ENCODE measurements around the gene RNF144A. TPM values are rescaled to one million over a fixed set of nuclear protein-coding genes. Genes with fewer than 3 reads are reported as not detected.

The RNF144A gene
- total and polyA plus RNA-seq, 2 experiments from 2014 or later: 2.8 to 14.7 TPM

DNA sequence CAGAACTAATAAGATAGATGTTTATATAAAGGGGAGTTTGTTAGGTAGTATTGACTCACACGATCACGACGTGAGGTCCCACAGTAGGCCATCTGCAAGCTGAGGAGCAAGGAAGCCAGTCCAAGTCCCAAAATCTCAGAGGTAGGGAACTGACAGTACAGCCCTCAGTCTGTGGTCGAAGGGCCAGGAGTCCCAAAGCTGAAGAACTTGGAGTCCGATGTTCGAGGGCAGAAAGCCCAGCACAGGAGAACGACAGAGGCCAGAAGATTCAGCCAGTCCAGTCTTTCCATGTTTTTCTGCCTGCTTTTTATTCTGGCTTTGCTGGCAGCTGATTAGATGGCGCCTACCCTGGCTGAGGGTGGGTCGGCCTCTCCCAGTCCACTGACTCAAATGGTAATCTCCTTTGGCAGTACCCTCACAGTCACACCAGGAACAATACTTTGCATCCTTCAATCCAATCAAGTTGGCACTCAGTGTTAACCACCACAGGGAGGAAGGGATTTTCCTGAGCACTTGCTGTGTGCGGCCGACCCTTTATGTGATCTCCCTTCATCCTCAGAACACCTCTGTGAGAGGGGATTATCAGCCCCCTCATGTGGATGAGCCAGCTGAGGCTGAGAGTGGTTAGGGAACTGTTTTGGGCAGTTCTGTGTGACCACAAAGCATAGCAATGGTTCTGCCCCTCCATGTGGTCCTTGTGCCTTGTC lies 78.3 kb downstream of the RNF144A start (continued):
- TF ChIP-seq, protein P1, sequence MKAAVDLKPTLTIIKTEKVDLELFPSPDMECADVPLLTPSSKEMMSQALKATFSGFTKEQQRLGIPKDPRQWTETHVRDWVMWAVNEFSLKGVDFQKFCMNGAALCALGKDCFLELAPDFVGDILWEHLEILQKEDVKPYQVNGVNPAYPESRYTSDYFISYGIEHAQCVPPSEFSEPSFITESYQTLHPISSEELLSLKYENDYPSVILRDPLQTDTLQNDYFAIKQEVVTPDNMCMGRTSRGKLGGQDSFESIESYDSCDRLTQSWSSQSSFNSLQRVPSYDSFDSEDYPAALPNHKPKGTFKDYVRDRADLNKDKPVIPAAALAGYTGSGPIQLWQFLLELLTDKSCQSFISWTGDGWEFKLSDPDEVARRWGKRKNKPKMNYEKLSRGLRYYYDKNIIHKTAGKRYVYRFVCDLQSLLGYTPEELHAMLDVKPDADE (IDR thresholded peaks at IDR 0.05): no peak
- TF ChIP-seq EZH2phosphoT487 (IDR thresholded peaks at IDR 0.05; ENCODE audit: unreplicated experiment) (no peak), STAT1 (IDR thresholded peaks at IDR 0.05; ENCODE audit: unreplicated experiment) (no peak), ZNF114 (CRISPR knock-in tag; IDR thresholded peaks at IDR 0.05) (no peak), NANOG (IDR thresholded peaks at IDR 0.05; ENCODE audit: borderline replicate concordance) (no peak)
- TF ChIP-seq, protein P2, sequence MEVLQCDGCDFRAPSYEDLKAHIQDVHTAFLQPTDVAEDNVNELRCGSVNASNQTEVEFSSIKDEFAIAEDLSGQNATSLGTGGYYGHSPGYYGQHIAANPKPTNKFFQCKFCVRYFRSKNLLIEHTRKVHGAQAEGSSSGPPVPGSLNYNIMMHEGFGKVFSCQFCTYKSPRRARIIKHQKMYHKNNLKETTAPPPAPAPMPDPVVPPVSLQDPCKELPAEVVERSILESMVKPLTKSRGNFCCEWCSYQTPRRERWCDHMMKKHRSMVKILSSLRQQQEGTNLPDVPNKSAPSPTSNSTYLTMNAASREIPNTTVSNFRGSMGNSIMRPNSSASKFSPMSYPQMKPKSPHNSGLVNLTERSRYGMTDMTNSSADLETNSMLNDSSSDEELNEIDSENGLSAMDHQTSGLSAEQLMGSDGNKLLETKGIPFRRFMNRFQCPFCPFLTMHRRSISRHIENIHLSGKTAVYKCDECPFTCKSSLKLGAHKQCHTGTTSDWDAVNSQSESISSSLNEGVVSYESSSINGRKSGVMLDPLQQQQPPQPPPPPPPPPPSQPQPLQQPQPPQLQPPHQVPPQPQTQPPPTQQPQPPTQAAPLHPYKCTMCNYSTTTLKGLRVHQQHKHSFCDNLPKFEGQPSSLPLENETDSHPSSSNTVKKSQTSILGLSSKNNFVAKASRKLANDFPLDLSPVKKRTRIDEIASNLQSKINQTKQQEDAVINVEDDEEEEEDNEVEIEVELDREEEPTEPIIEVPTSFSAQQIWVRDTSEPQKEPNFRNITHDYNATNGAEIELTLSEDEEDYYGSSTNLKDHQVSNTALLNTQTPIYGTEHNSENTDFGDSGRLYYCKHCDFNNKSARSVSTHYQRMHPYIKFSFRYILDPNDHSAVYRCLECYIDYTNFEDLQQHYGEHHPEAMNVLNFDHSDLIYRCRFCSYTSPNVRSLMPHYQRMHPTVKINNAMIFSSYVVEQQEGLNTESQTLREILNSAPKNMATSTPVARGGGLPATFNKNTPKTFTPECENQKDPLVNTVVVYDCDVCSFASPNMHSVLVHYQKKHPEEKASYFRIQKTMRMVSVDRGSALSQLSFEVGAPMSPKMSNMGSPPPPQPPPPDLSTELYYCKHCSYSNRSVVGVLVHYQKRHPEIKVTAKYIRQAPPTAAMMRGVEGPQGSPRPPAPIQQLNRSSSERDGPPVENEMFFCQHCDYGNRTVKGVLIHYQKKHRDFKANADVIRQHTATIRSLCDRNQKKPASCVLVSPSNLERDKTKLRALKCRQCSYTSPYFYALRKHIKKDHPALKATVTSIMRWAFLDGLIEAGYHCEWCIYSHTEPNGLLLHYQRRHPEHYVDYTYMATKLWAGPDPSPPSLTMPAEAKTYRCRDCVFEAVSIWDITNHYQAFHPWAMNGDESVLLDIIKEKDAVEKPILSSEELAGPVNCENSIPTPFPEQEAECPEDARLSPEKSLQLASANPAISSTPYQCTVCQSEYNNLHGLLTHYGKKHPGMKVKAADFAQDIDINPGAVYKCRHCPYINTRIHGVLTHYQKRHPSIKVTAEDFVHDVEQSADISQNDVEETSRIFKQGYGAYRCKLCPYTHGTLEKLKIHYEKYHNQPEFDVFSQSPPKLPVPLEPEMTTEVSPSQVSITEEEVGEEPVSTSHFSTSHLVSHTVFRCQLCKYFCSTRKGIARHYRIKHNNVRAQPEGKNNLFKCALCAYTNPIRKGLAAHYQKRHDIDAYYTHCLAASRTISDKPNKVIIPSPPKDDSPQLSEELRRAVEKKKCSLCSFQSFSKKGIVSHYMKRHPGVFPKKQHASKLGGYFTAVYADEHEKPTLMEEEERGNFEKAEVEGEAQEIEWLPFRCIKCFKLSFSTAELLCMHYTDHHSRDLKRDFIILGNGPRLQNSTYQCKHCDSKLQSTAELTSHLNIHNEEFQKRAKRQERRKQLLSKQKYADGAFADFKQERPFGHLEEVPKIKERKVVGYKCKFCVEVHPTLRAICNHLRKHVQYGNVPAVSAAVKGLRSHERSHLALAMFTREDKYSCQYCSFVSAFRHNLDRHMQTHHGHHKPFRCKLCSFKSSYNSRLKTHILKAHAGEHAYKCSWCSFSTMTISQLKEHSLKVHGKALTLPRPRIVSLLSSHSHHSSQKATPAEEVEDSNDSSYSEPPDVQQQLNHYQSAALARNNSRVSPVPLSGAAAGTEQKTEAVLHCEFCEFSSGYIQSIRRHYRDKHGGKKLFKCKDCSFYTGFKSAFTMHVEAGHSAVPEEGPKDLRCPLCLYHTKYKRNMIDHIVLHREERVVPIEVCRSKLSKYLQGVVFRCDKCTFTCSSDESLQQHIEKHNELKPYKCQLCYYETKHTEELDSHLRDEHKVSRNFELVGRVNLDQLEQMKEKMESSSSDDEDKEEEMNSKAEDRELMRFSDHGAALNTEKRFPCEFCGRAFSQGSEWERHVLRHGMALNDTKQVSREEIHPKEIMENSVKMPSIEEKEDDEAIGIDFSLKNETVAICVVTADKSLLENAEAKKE (CRISPR knock-in tag; IDR thresholded peaks at IDR 0.05): no peak

DNA sequence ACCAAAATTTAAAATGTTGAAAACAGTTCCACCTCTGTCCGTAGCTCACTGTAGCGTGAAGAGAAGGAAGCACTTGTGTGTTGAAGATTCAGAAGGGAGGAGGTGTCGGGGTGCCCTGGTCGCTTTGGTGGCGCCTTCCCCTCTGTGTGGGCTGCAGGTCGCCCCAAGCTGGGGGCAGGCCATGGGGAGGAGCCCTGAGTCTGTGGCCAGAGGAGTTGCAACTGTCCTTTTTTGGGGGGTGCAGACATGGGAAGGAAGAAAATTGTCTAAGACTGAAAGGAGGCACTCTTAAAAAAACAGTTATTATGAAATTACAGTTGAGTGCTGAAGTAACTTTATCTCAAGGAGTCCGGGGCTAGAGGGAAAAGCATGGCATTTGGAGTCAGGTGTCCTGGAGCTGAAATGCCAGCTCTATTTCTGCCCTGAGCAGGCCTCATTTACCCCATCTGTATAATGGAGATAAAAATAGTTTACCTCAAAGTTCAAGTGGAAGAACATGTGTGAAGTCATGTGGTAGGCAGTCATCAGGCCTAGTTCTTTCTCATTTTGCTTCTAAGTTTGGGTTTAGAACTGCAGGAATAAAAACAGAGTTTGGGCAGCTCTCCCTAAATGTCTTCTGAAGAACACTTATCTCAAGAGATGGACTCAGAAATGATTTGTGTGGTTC lies 82.1 kb downstream of the RNF144A start:
- Mint-ChIP-seq H3K9me3 (no peaks in the 10 kb centered on the region), H3K4me1 (peaks cover 10% of the 10 kb centered on the region; the same call in 2 of the 3 replicates), H3K27me3 (ENCODE audit: insufficient read depth, low read depth, poor library complexity) (peaks cover 6% of the 10 kb centered on the region), H3K27ac (no peak overlapping the region), H3K36me3 (ENCODE audit: low read depth) (no peaks in the 10 kb centered on the region; the same call in 2 of the 3 replicates), H3K4me3 (no peak overlapping the region)
- DNase-seq (ENCODE audit: low spot score): no peak
- no peaks in the 10 kb centered on the region for H3K27me3 ChIP-seq (ENCODE audit: insufficient read depth)
- H3K4me2 ChIP-seq: no peak overlapping the region
- H3K79me2 ChIP-seq (replicated peaks; ENCODE audit: insufficient read depth): no peaks in the 10 kb centered on the region
- H3K4me3 ChIP-seq: no peak overlapping the region
- no peak overlapping the region for H2AFZ ChIP-seq
- no peaks in the 10 kb centered on the region for H3K36me3 ChIP-seq (ENCODE audit: insufficient read depth)
- no peak for ATAC-seq
- H3K27ac ChIP-seq (ENCODE audit: low read depth): no peak overlapping the region
- H3K9me2 ChIP-seq (ENCODE audit: insufficient read depth): no peaks in the 10 kb centered on the region
- H3K4me1 ChIP-seq (ENCODE audit: insufficient read depth): no peaks in the 10 kb centered on the region
- no peaks in the 10 kb centered on the region for H4K20me1 ChIP-seq (replicated peaks; ENCODE audit: insufficient read depth)
- no peaks in the 10 kb centered on the region for H3F3A ChIP-seq (replicated peaks; ENCODE audit: low read depth)
- TF ChIP-seq EZH2phosphoT487 (IDR thresholded peaks at IDR 0.05; ENCODE audit: unreplicated experiment) (no peak), POLR2AphosphoS5 (IDR thresholded peaks at IDR 0.05; ENCODE audit: low read depth) (no peak)
- TF ChIP-seq, protein P2 (CRISPR knock-in tag; IDR thresholded peaks at IDR 0.05): no peak
